K562 (cell line): ENCODE measurements around the gene TP73. TPM values are rescaled to one million over a fixed set of nuclear protein-coding genes. Genes with fewer than 3 reads are reported as not detected.
A peak's percentile ranks its signal among the peaks of the same experiment; 100 is the strongest.

ENCODE experiments used
- CBX5 ChIP-seq: IDR thresholded peaks from 2 replicates; pipeline ENCODE4 v1.6.1; 2014; ENCODE audit warnings: low read depth, borderline replicate concordance
- ETV5 ChIP-seq: sonication (generic); formaldehyde crosslinking; IDR thresholded peaks from 2 replicates; pipeline ENCODE4 v1.4.0; 2020; ENCODE audit warnings: low read depth, mild to moderate bottlenecking, missing genetic modification reagents
- JUND ChIP-seq, 2 experiments: IDR thresholded peaks; 2 replicates in 1 of 2; 3 replicates in 1 of 2; pipeline ENCODE4 v1.6.1; 2011; ENCODE audit warnings: borderline replicate concordance in 2 of 2, low read depth in 2 of 2, low read length in 2 of 2, improper control_type of control experiment in 1 of 2, missing biosample characterization in 1 of 2, missing genetic modification characterization in 1 of 2, missing genetic modification reagents in 1 of 2
- MCM3 ChIP-seq: fragments of 450-650 bp; IDR thresholded peaks from 2 replicates; pipeline ENCODE4 v1.6.1; 2016
- RBM39 ChIP-seq: fragments of 200-400 bp; formaldehyde crosslinking; optimal IDR thresholded peaks from 2 replicates; pipeline ENCODE3; 2018; ENCODE audit warnings: low read depth, low read length
- SMARCA4 ChIP-seq: fragments of 450-650 bp; IDR thresholded peaks from 2 replicates; pipeline ENCODE4 v1.6.1; 2016
- SRF ChIP-seq, 2 experiments: fragments of 250-450, 450-650 bp in 1 of 2; sonication (Bioruptor Pico) in 1 of 2; sonication (generic) in 1 of 2; formaldehyde crosslinking; IDR thresholded peaks; 2 replicates each; pipeline versions ENCODE4 v1.5.0 to v1.5.1; 2020 to 2022; ENCODE audit warnings: mild to moderate bottlenecking in 1 of 2, missing genetic modification reagents in 1 of 2
- STAG1 ChIP-seq: sonication (generic); formaldehyde crosslinking; IDR thresholded peaks from 2 replicates; pipeline ENCODE4 v1.5.0; 2020; ENCODE audit warnings: missing genetic modification reagents, borderline replicate concordance
- TBP ChIP-seq: optimal IDR thresholded peaks from 2 replicates; pipeline ENCODE3; 2011; ENCODE audit warnings: low read depth, low read length, improper control_type of control experiment
- TSC22D4 ChIP-seq: fragments of 450-650 bp; IDR thresholded peaks from 2 replicates; pipeline ENCODE4 v1.6.1; 2016; ENCODE audit warnings: missing genetic modification characterization, missing biosample characterization, control low read depth
- ZFP30 ChIP-seq: fragments of 250-450 bp; sonication (Bioruptor Pico); IDR thresholded peaks from 2 replicates; pipeline ENCODE4 v1.8.0; 2022; ENCODE audit warnings: moderate library complexity, mild to moderate bottlenecking, inconsistent platforms, borderline replicate concordance
- ZKSCAN3 ChIP-seq: fragments of 250-450 bp; sonication (Bioruptor Pico); IDR thresholded peaks from 2 replicates; pipeline ENCODE4 v1.4.0; 2020
- ZNF133 ChIP-seq: fragments of 250-450 bp; sonication (Bioruptor Pico); IDR thresholded peaks from 2 replicates; pipeline ENCODE4 v1.4.0; 2020; ENCODE audit warnings: mild to moderate bottlenecking
- ZNF507 ChIP-seq: conservative IDR thresholded peaks from 2 replicates; pipeline ENCODE4 v1.6.1; 2017; ENCODE audit warnings: missing genetic modification characterization, missing compliant biosample characterization
- polyA plus RNA-seq, 8 experiments: library from polyadenylated mRNA; depleted of rRNA in 4 of 8; stranded (reverse) in 5 of 8; unstranded in 3 of 8; fragments of >200 nt; fragmentation: Nextera tagmentation in 2 of 8; fragmentation: Illumina TruSeq in 1 of 8; extraction: Ambion mirVana in 2 of 8; extraction: Trizol in 1 of 8; gene quantifications; 2 replicates each; pipeline versions ENCODE4 v1.2.1 to v1.2.3, GENCODE V29; 2011 to 2014; ENCODE audit warnings: inconsistent platforms in 1 of 8, missing spikeins in 1 of 8
- total RNA-seq, 7 experiments: library from RNA; depleted of rRNA in 6 of 7; stranded (reverse); fragments of >200 nt in 6 of 7; fragmentation: Illumina TruSeq in 2 of 7; extraction: Trizol in 2 of 7; gene quantifications; 2 replicates each; pipeline versions ENCODE4 v1.2.1 to v1.2.3, GENCODE V29; 2011 to 2021; ENCODE audit warnings: low replicate concordance in 1 of 7
- TF ChIP-seq, protein P1 (sequence below), 2 experiments: fragments of 450-650 bp in 1 of 2; sonication (generic) in 1 of 2; formaldehyde crosslinking in 1 of 2; IDR thresholded peaks in 1 of 2; conservative IDR thresholded peaks in 1 of 2; 2 replicates each; pipeline versions ENCODE4 v1.6.1 to v1.8.1; 2016 to 2023; ENCODE audit warnings: mild to moderate bottlenecking in 2 of 2, moderate library complexity in 2 of 2, inconsistent platforms in 1 of 2, missing genetic modification reagents in 1 of 2
- TF ChIP-seq, protein P2 (sequence below): sonication (generic); formaldehyde crosslinking; IDR thresholded peaks from 2 replicates; pipeline ENCODE4 v1.8.0; 2022; ENCODE audit warnings: missing genetic modification reagents, mild to moderate bottlenecking, moderate library complexity, borderline replicate concordance
- TF ChIP-seq, protein P3 (sequence below): fragments of 450-650 bp; IDR thresholded peaks from one replicate; pipeline ENCODE4 v1.6.1; 2018; ENCODE audit warnings: mild to moderate bottlenecking, moderate library complexity; ENCODE audit not compliant: partially characterized antibody
- TF ChIP-seq, protein P4 (sequence below): fragments of 450-650 bp; conservative IDR thresholded peaks from 2 replicates; pipeline ENCODE4 v1.6.1; 2016; ENCODE audit warnings: missing genetic modification characterization, low read depth, mild to moderate bottlenecking, control low read depth, missing compliant biosample characterization

TP73 gene
- total and polyA plus RNA-seq, 9 of the 15 experiments (the other 6 are each of a cell fraction or from before 2014, with no cell fraction given), result 0.07 to 1.6 (median 0.40) TPM; not detected in 2

DNA sequence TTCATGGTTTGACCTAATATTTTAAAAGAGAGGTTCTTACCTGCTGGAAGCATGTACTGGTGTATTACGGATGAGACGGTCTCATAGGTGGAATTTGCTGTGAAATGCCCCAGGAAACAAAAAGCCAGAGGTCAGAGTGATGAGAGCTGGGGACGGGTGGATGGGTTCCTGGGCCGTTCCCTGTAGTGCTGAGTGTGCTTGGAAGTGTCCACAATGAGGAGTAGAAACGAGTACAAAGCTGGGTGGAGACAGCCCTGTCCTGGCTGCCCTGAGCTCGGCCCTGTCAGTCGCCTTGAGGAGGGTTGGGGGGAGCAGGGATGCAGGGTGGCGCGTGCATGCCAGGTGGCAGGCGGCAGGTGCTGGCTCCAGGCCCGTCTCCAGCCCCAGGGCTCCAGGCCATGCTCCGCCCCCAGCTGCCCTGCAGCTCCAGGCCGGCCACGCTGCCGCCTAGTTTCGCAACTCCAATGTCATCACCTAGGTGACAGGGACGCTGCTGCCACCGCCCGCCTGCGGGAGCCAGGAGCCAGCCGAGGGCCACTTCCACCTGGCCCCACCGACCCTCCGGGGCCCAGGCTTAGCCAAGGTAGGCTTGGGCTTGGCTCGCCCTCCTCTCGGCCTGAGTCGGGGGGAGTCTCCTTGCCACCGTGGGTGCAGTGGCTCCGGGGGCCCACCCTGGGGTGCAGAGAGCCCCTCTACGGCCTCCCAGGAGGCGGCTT lies 16.4 kb downstream of the TP73 start (continued):
- TF ChIP-seq, protein P1, sequence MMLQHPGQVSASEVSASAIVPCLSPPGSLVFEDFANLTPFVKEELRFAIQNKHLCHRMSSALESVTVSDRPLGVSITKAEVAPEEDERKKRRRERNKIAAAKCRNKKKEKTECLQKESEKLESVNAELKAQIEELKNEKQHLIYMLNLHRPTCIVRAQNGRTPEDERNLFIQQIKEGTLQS (IDR thresholded peaks at IDR 0.05), result peak; percentile 80
- TF ChIP-seq, protein P1 (CRISPR knock-in tag; conservative IDR thresholded peaks at IDR 0.05), result no peak
- no peak for TF ChIP-seq MCM3
- no peak for TF ChIP-seq ZFP30
- TF ChIP-seq, protein P2, sequence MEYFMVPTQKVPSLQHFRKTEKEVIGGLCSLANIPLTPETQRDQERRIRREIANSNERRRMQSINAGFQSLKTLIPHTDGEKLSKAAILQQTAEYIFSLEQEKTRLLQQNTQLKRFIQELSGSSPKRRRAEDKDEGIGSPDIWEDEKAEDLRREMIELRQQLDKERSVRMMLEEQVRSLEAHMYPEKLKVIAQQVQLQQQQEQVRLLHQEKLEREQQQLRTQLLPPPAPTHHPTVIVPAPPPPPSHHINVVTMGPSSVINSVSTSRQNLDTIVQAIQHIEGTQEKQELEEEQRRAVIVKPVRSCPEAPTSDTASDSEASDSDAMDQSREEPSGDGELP, result peak; percentile 74; the same call in 1 of the 2 replicates
- no peak for TF ChIP-seq ETV5
- TF ChIP-seq ZNF133 (CRISPR knock-in tag), result no peak
- 0 out of 2 replicates have a peak, but pooled peaks have one; percentile 23 for TF ChIP-seq STAG1
- TF ChIP-seq SMARCA4, result no peak
- TF ChIP-seq, protein P3, sequence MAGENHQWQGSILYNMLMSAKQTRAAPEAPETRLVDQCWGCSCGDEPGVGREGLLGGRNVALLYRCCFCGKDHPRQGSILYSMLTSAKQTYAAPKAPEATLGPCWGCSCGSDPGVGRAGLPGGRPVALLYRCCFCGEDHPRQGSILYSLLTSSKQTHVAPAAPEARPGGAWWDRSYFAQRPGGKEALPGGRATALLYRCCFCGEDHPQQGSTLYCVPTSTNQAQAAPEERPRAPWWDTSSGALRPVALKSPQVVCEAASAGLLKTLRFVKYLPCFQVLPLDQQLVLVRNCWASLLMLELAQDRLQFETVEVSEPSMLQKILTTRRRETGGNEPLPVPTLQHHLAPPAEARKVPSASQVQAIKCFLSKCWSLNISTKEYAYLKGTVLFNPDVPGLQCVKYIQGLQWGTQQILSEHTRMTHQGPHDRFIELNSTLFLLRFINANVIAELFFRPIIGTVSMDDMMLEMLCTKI, result no peak
- TF ChIP-seq, protein P4, sequence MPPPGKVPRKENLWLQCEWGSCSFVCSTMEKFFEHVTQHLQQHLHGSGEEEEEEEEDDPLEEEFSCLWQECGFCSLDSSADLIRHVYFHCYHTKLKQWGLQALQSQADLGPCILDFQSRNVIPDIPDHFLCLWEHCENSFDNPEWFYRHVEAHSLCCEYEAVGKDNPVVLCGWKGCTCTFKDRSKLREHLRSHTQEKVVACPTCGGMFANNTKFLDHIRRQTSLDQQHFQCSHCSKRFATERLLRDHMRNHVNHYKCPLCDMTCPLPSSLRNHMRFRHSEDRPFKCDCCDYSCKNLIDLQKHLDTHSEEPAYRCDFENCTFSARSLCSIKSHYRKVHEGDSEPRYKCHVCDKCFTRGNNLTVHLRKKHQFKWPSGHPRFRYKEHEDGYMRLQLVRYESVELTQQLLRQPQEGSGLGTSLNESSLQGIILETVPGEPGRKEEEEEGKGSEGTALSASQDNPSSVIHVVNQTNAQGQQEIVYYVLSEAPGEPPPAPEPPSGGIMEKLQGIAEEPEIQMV (tag), result no peak
- no peak for TF ChIP-seq RBM39
- TF ChIP-seq ZKSCAN3 (CRISPR knock-in tag), result no peak
- no peak for TF ChIP-seq SRF (CRISPR knock-in tag; IDR thresholded peaks at IDR 0.05)
- TF ChIP-seq JUND (IDR thresholded peaks at IDR 0.05; ENCODE audit: borderline replicate concordance, low read depth, low read length), result no peak
- no peak for TF ChIP-seq JUND (tag; IDR thresholded peaks at IDR 0.05; ENCODE audit: borderline replicate concordance, low read depth, low read length)
- TF ChIP-seq CBX5, result no peak
- TF ChIP-seq ZNF507, result no peak
- no peak for TF ChIP-seq TSC22D4 (tag)
- TF ChIP-seq TBP, result no peak
